ENCODE measurements around the gene AMOT.
A peak's percentile ranks its signal among the peaks of the same experiment; 100 is the strongest.

Gene AMOT

DNA sequence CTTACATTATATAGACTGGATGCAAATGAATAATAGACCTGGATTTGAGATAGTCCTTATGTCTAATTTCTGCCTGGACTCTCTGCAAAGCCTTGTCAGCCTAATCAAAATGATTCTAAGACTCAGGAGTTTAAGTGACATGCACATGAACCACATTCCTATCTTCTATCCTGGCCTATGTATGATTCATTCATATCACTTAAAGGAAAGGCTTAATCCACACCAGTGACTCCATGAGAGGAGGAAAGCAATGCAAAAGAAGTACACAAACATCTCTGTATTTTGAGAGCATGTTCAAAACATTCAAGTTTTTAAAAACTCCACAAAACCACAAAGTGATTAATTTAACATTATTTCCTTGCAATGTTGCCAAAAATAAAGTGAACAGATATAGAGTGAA is 14.6 kb downstream of the AMOT start:
- TF ChIP-seq, protein P1, sequence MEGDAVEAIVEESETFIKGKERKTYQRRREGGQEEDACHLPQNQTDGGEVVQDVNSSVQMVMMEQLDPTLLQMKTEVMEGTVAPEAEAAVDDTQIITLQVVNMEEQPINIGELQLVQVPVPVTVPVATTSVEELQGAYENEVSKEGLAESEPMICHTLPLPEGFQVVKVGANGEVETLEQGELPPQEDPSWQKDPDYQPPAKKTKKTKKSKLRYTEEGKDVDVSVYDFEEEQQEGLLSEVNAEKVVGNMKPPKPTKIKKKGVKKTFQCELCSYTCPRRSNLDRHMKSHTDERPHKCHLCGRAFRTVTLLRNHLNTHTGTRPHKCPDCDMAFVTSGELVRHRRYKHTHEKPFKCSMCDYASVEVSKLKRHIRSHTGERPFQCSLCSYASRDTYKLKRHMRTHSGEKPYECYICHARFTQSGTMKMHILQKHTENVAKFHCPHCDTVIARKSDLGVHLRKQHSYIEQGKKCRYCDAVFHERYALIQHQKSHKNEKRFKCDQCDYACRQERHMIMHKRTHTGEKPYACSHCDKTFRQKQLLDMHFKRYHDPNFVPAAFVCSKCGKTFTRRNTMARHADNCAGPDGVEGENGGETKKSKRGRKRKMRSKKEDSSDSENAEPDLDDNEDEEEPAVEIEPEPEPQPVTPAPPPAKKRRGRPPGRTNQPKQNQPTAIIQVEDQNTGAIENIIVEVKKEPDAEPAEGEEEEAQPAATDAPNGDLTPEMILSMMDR (IDR thresholded peaks at IDR 0.05), result no peak
- no peak for DNase-seq
- H3K4me1 Mint-ChIP-seq, result peaks cover 7% of the 10 kb centered on the region
- H3K36me3 Mint-ChIP-seq (ENCODE audit: low read depth), result peaks cover 96% of the 10 kb centered on the region
- H3K4me3 Mint-ChIP-seq, result no peak overlapping the region
- H3K9me3 Mint-ChIP-seq, result no peaks in the 10 kb centered on the region
- H3K27ac Mint-ChIP-seq, result no peak overlapping the region
- H3K27me3 Mint-ChIP-seq (ENCODE audit: low read depth, poor library complexity), result peaks cover 3% of the 10 kb centered on the region

DNA sequence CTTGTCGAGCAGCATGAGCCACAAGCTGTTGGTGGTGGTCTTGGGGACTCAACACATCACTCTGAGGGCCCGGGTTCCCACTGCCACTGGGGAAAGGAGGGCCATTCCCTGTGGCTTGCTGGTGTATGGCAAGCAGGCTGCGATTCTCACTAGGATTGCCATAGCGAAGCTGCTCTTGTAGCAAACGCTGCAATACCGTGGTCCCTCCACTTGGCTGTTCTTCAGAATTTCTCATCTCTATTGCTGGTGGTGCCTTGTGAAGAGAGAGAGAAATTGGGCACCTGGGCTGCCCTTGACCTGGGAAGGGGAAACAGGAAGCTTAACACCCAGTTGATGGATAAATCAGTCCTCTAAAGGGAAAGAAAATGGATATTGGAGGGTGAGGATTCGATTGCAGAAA is 17.7 kb downstream of the AMOT start:
- no peaks in the 10 kb centered on the region for H3K9me3 Mint-ChIP-seq
- H3K27ac Mint-ChIP-seq, result no peak overlapping the region
- no peak for DNase-seq
- TF ChIP-seq, protein P1 (IDR thresholded peaks at IDR 0.05), result no peak
- peaks cover 38% of the 10 kb centered on the region for H3K4me1 Mint-ChIP-seq
- no peak overlapping the region for H3K4me3 Mint-ChIP-seq
- peaks cover 3% of the 10 kb centered on the region for H3K27me3 Mint-ChIP-seq (ENCODE audit: low read depth, poor library complexity)
- H3K36me3 Mint-ChIP-seq (ENCODE audit: low read depth), result peaks cover 83% of the 10 kb centered on the region

DNA sequence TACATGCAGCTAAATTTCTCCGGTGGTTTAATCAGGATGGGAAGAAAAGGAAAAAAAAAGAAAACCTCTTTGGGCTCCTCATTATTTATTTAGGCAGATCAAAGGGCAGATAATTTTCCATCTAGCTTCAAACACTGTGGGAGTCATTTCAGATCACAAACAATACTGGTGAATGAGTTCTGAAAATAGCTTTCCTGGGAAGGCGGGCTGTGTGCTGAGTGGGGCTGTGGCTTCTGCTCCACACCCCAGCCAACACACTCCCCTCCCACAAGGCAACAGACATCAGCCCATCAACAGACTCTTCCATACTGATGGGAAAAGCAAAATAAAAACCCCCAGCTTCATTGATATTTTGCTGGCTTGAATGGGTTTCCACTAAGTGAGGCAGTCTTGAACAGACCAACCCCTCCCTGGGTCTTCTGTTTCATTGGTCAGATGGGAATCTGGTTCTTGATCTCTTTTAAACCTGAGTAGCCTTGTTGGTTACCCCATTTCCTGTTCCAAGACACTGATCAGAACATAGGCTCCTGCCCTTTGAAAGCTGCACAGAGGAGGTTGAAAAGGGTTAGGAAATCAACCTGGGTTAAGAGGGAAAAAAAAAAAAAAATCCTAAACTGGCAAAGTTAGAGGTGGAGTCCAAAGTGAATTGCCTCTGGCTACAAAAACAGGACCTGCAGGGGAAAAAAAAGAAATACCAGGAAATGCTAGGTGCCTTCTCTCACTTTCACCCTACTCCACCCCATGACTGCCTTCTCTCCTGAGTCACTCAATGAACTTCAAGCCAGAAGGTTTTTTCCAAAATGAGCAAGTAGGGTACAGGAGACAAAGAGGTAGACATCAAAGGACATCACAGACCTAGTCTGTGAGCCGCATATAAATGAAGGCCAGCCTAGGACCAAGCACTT is 20.0 kb downstream of the AMOT start:
- no peak for DNase-seq
- Mint-ChIP-seq H3K27me3 (ENCODE audit: low read depth, poor library complexity) (peaks cover 3% of the 10 kb centered on the region), H3K36me3 (ENCODE audit: low read depth) (peaks cover 79% of the 10 kb centered on the region), H3K9me3 (no peaks in the 10 kb centered on the region), H3K4me3 (peak overlapping the region; percentile 25), H3K27ac (peak overlapping the region; percentile 60), H3K4me1 (peaks cover 50% of the 10 kb centered on the region)
- TF ChIP-seq, protein P1 (IDR thresholded peaks at IDR 0.05), result no peak

DNA sequence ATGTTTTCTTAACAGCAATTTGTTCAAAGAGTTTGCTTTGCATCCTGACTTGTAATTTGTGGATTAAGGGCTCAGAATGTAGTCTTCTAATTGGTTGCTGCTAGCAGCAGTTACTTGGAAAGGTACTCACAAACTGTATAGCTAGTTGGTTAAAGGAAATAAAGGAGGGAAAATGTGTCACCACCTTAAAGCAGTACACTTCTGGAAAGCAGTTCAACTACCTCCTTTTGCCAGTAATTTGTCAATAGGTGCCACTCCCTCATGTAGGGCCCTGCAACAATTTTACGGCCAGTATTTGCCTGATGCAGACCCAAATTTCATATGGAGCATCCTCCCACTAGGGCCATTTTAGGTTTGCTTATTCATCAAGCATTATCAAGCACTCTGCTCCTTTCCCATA is 20.8 kb downstream of the AMOT start:
- Mint-ChIP-seq H3K4me3 (peak overlapping the region; percentile 19), H3K9me3 (no peaks in the 10 kb centered on the region), H3K27ac (peak overlapping the region; percentile 97), H3K4me1 (peaks cover 55% of the 10 kb centered on the region), H3K36me3 (ENCODE audit: low read depth) (peaks cover 81% of the 10 kb centered on the region), H3K27me3 (ENCODE audit: low read depth, poor library complexity) (peaks cover 3% of the 10 kb centered on the region)
- DNase-seq, result no peak
- TF ChIP-seq, protein P1 (IDR thresholded peaks at IDR 0.05), result no peak

DNA sequence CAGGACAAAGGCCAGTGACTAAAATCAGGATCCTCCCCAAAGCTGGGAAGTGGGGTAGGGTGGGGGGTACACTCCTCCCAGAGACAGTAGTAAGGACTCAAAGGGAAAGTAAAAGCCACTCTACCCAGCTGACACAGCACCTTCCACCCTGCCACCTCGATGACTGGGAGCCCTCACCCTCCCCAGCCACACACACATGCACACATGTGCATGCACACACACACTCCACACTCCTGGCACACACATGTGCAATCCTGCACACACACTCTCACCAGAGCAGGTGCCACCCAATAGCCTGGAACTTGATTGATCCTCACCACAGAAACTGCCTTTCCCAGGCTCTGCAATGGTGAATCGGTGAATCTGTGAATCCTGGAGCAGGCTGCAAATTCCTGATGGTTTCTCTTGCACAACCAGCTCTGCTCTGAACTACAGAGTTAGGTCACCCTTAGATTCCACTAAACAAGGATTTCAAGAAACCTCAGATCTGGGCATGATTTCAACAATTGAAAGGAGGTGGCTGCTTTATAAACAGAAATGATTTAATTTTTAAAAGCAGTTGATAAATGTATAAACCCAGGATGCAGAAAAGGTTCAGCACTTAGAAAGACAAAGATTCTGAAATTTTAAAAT is 21.5 kb downstream of the AMOT start:
- no peak for DNase-seq
- Mint-ChIP-seq H3K27ac (peak overlapping the region; percentile 97), H3K9me3 (no peaks in the 10 kb centered on the region), H3K36me3 (ENCODE audit: low read depth) (peaks cover 80% of the 10 kb centered on the region), H3K27me3 (ENCODE audit: low read depth, poor library complexity) (peaks cover 3% of the 10 kb centered on the region), H3K4me3 (peak overlapping the region; percentile 19), H3K4me1 (peaks cover 61% of the 10 kb centered on the region)
- TF ChIP-seq, protein P1 (IDR thresholded peaks at IDR 0.05), result no peak

All from nephron progenitor cell (in vitro differentiated cells).